Measurements from ENCODE around the gene DDR1.
A peak's percentile ranks its signal among the peaks of the same experiment; 100 is the strongest.
"Not testable (repeated sequence)": the region's sequence is repeated elsewhere in the genome, so short reads cannot be mapped to it uniquely, and the experiment has no call there.

Gene DDR1

GRCh38 chr6:30900863-30901417 lies 16.6 kb downstream of the DDR1 start:
- FAIRE-seq, result no peak
- TF ChIP-seq CTCF (IDR thresholded peaks at IDR 0.05; ENCODE audit: insufficient read depth, missing control alignments), result no peak

GRCh38 chr6:30901436-30901835 lies 17.1 kb downstream of the DDR1 start:
- DNase-seq (ENCODE audit: insufficient read length, low spot score) (no peak), FAIRE-seq (no peak)
- no peak for TF ChIP-seq CTCF (IDR thresholded peaks at IDR 0.05; ENCODE audit: insufficient read depth, missing control alignments)

More at GRCh38 chr6:30900863-30901417, 16.6 kb downstream of the DDR1 start:
- no peak for DNase-seq (ENCODE audit: insufficient read length, low spot score)

GRCh38 chr6:30902196-30902595 lies 17.9 kb downstream of the DDR1 start:
- FAIRE-seq; DNase-seq (ENCODE audit: insufficient read length, low spot score): not testable (repeated sequence)

- no peak for FAIRE-seq
- DNase-seq (ENCODE audit: insufficient read length, low spot score), result no peak
Observed at GRCh38 chr6:30902709-30903108, 18.4 kb downstream of the DDR1 start.

GRCh38 chr6:30903236-30903635 lies 18.9 kb downstream of the DDR1 start:
- no peak for DNase-seq (ENCODE audit: insufficient read length, low spot score)
- FAIRE-seq, result no peak
- no peak for TF ChIP-seq CTCF (IDR thresholded peaks at IDR 0.05; ENCODE audit: insufficient read depth, missing control alignments)

More at GRCh38 chr6:30902709-30903108, 18.4 kb downstream of the DDR1 start:
- TF ChIP-seq CTCF (IDR thresholded peaks at IDR 0.05; ENCODE audit: insufficient read depth, missing control alignments), result no peak

- not testable (repeated sequence) for DNase-seq (ENCODE audit: insufficient read length, low spot score); FAIRE-seq
Observed at GRCh38 chr6:30907290-30907757, 23.0 kb downstream of the DDR1 start.

- TF ChIP-seq CTCF (IDR thresholded peaks at IDR 0.05; ENCODE audit: insufficient read depth, missing control alignments), result no peak
- no peak for FAIRE-seq
- DNase-seq (ENCODE audit: insufficient read length, low spot score), result peak; percentile 81
Observed at GRCh38 chr6:30907758-30908591, 23.7 kb downstream of the DDR1 start, which contains the start of gene GTF2H4. Gene GTF2H4, plus strand, starts transcription at chr6:30908207.

- no peak for TF ChIP-seq CTCF (IDR thresholded peaks at IDR 0.05; ENCODE audit: insufficient read depth, missing control alignments)
- no peak for FAIRE-seq
Observed at GRCh38 chr6:30908700-30909099, 24.4 kb downstream of the DDR1 start.

GRCh38 chr6:30910473-30910872 lies 26.2 kb downstream of the DDR1 start:
- DNase-seq (ENCODE audit: insufficient read length, low spot score); FAIRE-seq: not testable (repeated sequence)

More at GRCh38 chr6:30908700-30909099, 24.4 kb downstream of the DDR1 start:
- DNase-seq (ENCODE audit: insufficient read length, low spot score), result no peak

Measured in D721Med (cell line).